K562 (cell line): ENCODE measurements around the gene MED16. TPM values are rescaled to one million over a fixed set of nuclear protein-coding genes. Genes with fewer than 3 reads are reported as not detected.
A peak's percentile ranks its signal among the peaks of the same experiment; 100 is the strongest.

Experiments
- ADNP ChIP-seq: fragments of 200-800 bp; sonication (Bioruptor generic); IDR thresholded peaks from 2 replicates; pipeline ENCODE4 v1.6.1; 2016; ENCODE audit warnings: missing genetic modification characterization, missing compliant biosample characterization
- CHD7 ChIP-seq: fragments of 200-600 bp; sonication (generic); IDR thresholded peaks from one replicate; pipeline ENCODE4 v1.6.1; 2012; ENCODE audit warnings: mild to moderate bottlenecking, low read depth, low read length, inconsistent platforms
- CREB1 ChIP-seq, 2 experiments: sonication (generic) in 1 of 2; formaldehyde crosslinking in 1 of 2; IDR thresholded peaks; 2 replicates each; pipeline versions ENCODE4 v1.6.1 to v1.8.0; 2012 to 2022; ENCODE audit warnings: inconsistent platforms in 1 of 2, mild to moderate bottlenecking in 1 of 2, missing genetic modification reagents in 1 of 2, moderate library complexity in 1 of 2
- DDX20 ChIP-seq: fragments of 450-650 bp; IDR thresholded peaks from 2 replicates; pipeline ENCODE4 v1.6.1; 2016; ENCODE audit warnings: missing genetic modification characterization, low read depth, mild to moderate bottlenecking, missing compliant biosample characterization, moderate library complexity
- EGR1 ChIP-seq: fragments of 450-650 bp; conservative IDR thresholded peaks from 2 replicates; pipeline ENCODE4 v1.6.1; 2017; ENCODE audit warnings: mild to moderate bottlenecking
- ELF1 ChIP-seq: fragments of 200-800 bp; sonication (Bioruptor generic); IDR thresholded peaks from 2 replicates; pipeline ENCODE4 v1.6.1; 2016; ENCODE audit warnings: missing genetic modification characterization, missing compliant biosample characterization
- MAFK ChIP-seq: IDR thresholded peaks from 2 replicates; pipeline ENCODE4 v1.6.1; 2011; ENCODE audit warnings: low read length, improper control_type of control experiment
- NR1H2 ChIP-seq: sonication (generic); formaldehyde crosslinking; IDR thresholded peaks from 2 replicates; pipeline ENCODE4 v1.4.0; 2020; ENCODE audit warnings: mild to moderate bottlenecking, missing genetic modification reagents
- NR4A1 ChIP-seq, 2 experiments: fragments of 250-450 bp in 1 of 2; fragments of 450-650 bp in 1 of 2; sonication (Bioruptor Pico) in 1 of 2; IDR thresholded peaks; 2 replicates each; pipeline versions ENCODE4 v1.4.0 to v1.6.1; 2016 to 2020; ENCODE audit warnings: mild to moderate bottlenecking in 2 of 2, missing compliant biosample characterization in 1 of 2, missing genetic modification characterization in 1 of 2, moderate library complexity in 1 of 2
- PCBP2 ChIP-seq: fragments of 200-400 bp; formaldehyde crosslinking; IDR thresholded peaks from 2 replicates; pipeline ENCODE4 v1.6.1; 2018; ENCODE audit warnings: low read length, low read depth, mild to moderate bottlenecking, moderate library complexity; ENCODE audit not compliant: poor library complexity, severe bottlenecking
- RBFOX2 ChIP-seq: fragments of 200-400 bp; formaldehyde crosslinking; IDR thresholded peaks from 2 replicates; pipeline ENCODE4 v1.6.1; 2017; ENCODE audit warnings: low read depth, mild to moderate bottlenecking, low read length, moderate library complexity
- RFX1 ChIP-seq: fragments of 450-650 bp; IDR thresholded peaks from 2 replicates; pipeline ENCODE4 v1.6.1; 2016; ENCODE audit warnings: mild to moderate bottlenecking, moderate library complexity
- SP1 ChIP-seq: sonication (generic); formaldehyde crosslinking; IDR thresholded peaks from 2 replicates; pipeline ENCODE4 v1.8.1; 2022; ENCODE audit warnings: mild to moderate bottlenecking, missing genetic modification reagents
- TAF9B ChIP-seq: fragments of 450-650 bp; IDR thresholded peaks from 2 replicates; pipeline ENCODE4 v1.6.1; 2018; ENCODE audit warnings: mild to moderate bottlenecking; ENCODE audit not compliant: partially characterized antibody
- ZBTB43 ChIP-seq: sonication (generic); formaldehyde crosslinking; IDR thresholded peaks from 2 replicates; pipeline ENCODE4 v1.8.0; 2023; ENCODE audit warnings: mild to moderate bottlenecking, missing genetic modification reagents
- ZKSCAN3 ChIP-seq: fragments of 250-450 bp; sonication (Bioruptor Pico); IDR thresholded peaks from 2 replicates; pipeline ENCODE4 v1.4.0; 2020
- ZNF232 ChIP-seq: sonication (generic); formaldehyde crosslinking; IDR thresholded peaks from 2 replicates; pipeline ENCODE4 v1.8.0; 2022; ENCODE audit warnings: mild to moderate bottlenecking, missing genetic modification reagents
- polyA plus RNA-seq, 8 experiments: library from polyadenylated mRNA; depleted of rRNA in 4 of 8; stranded (reverse) in 5 of 8; unstranded in 3 of 8; fragments of >200 nt; fragmentation: Nextera tagmentation in 2 of 8; fragmentation: Illumina TruSeq in 1 of 8; extraction: Ambion mirVana in 2 of 8; extraction: Trizol in 1 of 8; gene quantifications; 2 replicates each; pipeline versions ENCODE4 v1.2.1 to v1.2.3, GENCODE V29; 2011 to 2014; ENCODE audit warnings: inconsistent platforms in 1 of 8, missing spikeins in 1 of 8
- total RNA-seq, 7 experiments: library from RNA; depleted of rRNA in 6 of 7; stranded (reverse); fragments of >200 nt in 6 of 7; fragmentation: Illumina TruSeq in 2 of 7; extraction: Trizol in 2 of 7; gene quantifications; 2 replicates each; pipeline versions ENCODE4 v1.2.1 to v1.2.3, GENCODE V29; 2011 to 2021; ENCODE audit warnings: low replicate concordance in 1 of 7

MED16 gene
- total and polyA plus RNA-seq, 9 of the 15 experiments (the other 6 are each of a cell fraction or from before 2014, with no cell fraction given), result 0.89 to 59.9 (median 8.6) TPM

- TF ChIP-seq EGR1 (no peak), ELF1 (tag) (no peak), DDX20 (tag) (no peak), PCBP2 (no peak), ADNP (tag) (no peak), CHD7 (no peak), MAFK (no peak), TAF9B (no peak), ZKSCAN3 (no peak), ZNF232 (CRISPR knock-in tag) (no peak), CREB1 (IDR thresholded peaks at IDR 0.05) (no peak), CREB1 (CRISPR knock-in tag; IDR thresholded peaks at IDR 0.05) (no peak), NR1H2 (CRISPR knock-in tag) (no peak), RFX1 (no peak), ZBTB43 (CRISPR knock-in tag) (no peak), SP1 (CRISPR knock-in tag) (no peak), NR4A1 (CRISPR knock-in tag; IDR thresholded peaks at IDR 0.05) (no peak), NR4A1 (tag; IDR thresholded peaks at IDR 0.05) (no peak), RBFOX2 (peak; percentile 69)
Measured at GRCh38 chr19:821231-821824, 71.7 kb downstream of the MED16 start (continued).
